Skeletal muscle tissue (tissue), 4 donors: ENCODE measurements around the gene FNBP1L. TPM values are rescaled to one million over a fixed set of nuclear protein-coding genes. Genes with fewer than 3 reads are reported as not detected.
"Not testable (repeated sequence)": the region's sequence is repeated elsewhere in the genome, so short reads cannot be mapped to it uniquely, and the experiment has no call there.

Experiments used
- H3K27ac ChIP-seq: one replicate; pipeline ENCODE4 v1.7.0; 2013; ENCODE audit warnings: mild to moderate bottlenecking, low read depth, low read length, inconsistent platforms
- H3K27me3 ChIP-seq, 3 donors: one replicate each; pipeline ENCODE4 v1.7.0; 2013; ENCODE audit warnings: low read length in 3 of 3; ENCODE audit not compliant: control insufficient read depth in 3 of 3, insufficient read depth in 3 of 3
- H3K36me3 ChIP-seq, 3 donors: one replicate each; pipeline ENCODE4 v1.7.0; 2013; ENCODE audit warnings: low read length in 3 of 3; ENCODE audit not compliant: control insufficient read depth in 3 of 3, insufficient read depth in 3 of 3
- H3K4me1 ChIP-seq, 3 donors: one replicate each; pipeline ENCODE4 v1.7.0; 2013; ENCODE audit warnings: low read length in 3 of 3, mild to moderate bottlenecking in 3 of 3; ENCODE audit not compliant: control insufficient read depth in 3 of 3, insufficient read depth in 3 of 3
- H3K4me3 ChIP-seq, 3 donors: one replicate each; pipeline ENCODE4 v1.7.0; 2013; ENCODE audit warnings: low read length in 3 of 3
- H3K9ac ChIP-seq, 3 donors: one replicate each; pipeline ENCODE4 v1.7.0; 2013; ENCODE audit warnings: low read length in 3 of 3, mild to moderate bottlenecking in 3 of 3, moderate library complexity in 2 of 3, low read depth in 1 of 3
- H3K9me3 ChIP-seq, 3 donors: one replicate each; pipeline ENCODE4 v1.7.0; 2013; ENCODE audit warnings: low read length in 3 of 3; ENCODE audit not compliant: control insufficient read depth in 3 of 3
- total RNA-seq: library from RNA; depleted of rRNA; stranded (reverse); fragments of >200 nt; gene quantifications from one replicate; pipeline ENCODE4 v1.2.3, GENCODE V29; 2014
- donor health status: Osteomylitis.

FNBP1L gene
- total RNA-seq, 1 donor from 2014 or later, result 25.1 TPM

DNA sequence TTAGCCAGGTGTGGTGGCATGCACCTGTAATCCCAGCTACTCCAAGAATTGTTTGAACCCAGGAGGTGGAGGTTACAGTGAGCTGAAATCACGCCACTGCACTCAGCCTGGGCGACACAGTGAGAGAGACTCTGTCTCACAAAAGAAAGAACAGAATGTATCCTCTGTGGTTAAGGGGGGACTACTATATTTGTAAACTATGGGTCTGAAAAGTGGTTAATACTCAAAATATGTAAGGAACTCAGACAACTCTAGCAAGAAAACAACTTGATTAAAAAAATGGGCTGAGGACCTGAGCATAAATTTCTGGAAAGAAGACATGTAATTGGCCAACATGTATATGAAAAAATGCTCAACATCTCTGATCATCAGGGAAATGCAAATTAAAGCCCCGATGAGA is 11.2 kb downstream of the FNBP1L start:
- Histone ChIP-seq H3K9ac (no peak overlapping the region), H3K27me3 (no peaks in the 10 kb centered on the region), H3K4me1 (no peaks in the 10 kb centered on the region), H3K4me3 (no peak overlapping the region), H3K36me3 (peaks cover 0 to 2% (median 0%) of the 10 kb centered on the region in 3 donors), H3K9me3 (no peaks in the 10 kb centered on the region), H3K27ac (no peak overlapping the region)

DNA sequence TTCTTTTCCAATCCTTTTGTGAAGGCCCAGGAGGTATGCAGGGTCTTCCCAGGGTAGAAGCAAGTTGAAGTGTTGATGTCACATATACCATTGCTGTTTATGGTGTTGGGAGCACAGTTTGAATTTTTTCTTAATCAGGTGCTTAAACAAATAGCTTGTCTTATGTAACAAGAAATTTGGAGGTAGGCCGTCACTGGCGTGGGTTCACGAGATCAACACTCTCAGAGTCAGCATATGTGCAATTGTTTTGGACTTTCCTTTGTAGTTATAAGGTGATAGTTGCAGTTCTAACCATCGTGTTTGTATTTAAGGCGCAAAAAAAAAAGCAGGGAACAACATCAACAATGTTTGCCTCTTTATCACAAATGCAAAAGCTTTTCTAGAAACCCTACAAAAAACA is 13.3 kb downstream of the FNBP1L start:
- Histone ChIP-seq H3K9me3 (no peaks in the 10 kb centered on the region), H3K27ac (no peak overlapping the region), H3K9ac (no peak overlapping the region), H3K4me1 (no peaks in the 10 kb centered on the region), H3K36me3 (peaks cover 0 to 2% (median 0%) of the 10 kb centered on the region in 3 donors), H3K4me3 (no peak overlapping the region), H3K27me3 (no peaks in the 10 kb centered on the region)

DNA sequence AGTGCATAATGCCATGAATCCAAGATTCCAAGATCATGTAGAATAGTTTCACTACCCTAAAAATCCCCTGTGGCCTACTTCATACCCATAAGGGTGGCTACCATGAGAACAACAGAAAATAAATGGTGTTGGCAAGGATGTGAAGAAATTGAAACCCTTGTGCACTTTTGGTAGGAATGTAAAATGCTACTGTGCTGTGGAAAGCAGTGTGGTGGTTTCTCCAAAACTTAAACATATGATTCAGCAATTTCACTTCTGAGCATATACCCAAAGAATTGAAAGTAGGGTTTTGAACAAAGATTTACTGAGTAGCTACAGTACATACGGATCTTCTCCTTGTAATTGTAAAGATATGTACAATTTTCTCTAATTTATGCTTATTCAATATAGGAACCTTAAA is 16.0 kb downstream of the FNBP1L start:
- Histone ChIP-seq H3K9me3 (no peaks in the 10 kb centered on the region), H3K27ac (no peak overlapping the region), H3K4me1 (no peaks in the 10 kb centered on the region), H3K9ac (no peak overlapping the region), H3K27me3 (no peaks in the 10 kb centered on the region), H3K4me3 (no peak overlapping the region), H3K36me3 (no peaks in the 10 kb centered on the region)

DNA sequence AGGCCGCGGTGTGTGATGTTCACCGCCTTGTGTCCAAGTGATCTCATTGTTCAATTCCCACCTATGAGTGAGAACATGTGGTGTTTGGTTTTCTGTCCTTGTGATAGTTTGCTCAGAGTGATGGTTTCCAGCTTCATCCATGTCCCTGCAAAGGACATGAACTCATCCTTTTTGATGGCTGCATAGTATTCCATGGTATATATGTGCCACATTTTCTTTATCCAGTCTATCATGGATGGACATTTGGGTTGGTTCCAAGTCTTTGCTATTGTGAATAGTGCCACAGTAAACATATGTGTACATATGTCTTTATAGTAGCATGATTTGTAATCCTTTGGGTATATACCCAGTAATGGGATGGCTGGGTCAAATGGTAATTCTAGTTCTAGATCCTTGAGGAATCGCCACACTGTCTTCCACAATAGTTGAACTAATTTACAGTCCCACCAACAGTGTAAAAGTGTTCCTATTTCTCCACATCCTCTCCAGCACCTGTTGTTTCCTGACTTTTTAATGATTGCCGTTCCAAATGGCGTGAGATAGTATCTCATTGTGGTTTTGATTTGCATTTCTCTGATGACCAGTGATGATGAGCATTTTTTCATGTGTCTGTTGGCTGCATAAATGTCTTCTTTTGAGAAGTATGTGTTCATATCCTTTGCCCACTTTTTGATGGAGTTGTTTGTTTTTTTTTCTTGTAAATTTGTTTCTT is 17.6 kb downstream of the FNBP1L start:
- H3K9ac ChIP-seq, H3K27ac ChIP-seq, H3K9me3 ChIP-seq, H3K27me3 ChIP-seq, H3K4me1 ChIP-seq, H3K4me3 ChIP-seq, H3K36me3 ChIP-seq: not testable (repeated sequence)

DNA sequence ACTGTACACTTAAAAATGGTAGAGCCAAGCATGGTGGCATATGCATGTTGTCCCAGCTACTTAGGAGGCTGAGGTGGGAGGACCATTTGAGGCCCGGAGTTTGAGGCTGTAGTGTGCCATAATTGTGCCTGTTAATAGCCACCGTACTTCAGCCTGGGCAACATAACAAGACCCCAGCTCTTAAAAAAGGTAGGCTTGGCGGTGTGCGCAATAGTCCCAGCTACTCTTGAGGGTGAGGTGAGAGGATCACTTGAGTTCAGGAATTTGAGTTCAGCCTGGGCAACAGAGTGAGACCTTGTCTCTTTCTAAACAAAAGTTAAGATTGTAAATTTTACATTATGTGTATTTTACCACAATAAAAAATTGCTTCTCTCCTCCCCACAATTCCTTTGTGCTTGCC is 19.7 kb downstream of the FNBP1L start:
- Histone ChIP-seq H3K4me1 (no peaks in the 10 kb centered on the region), H3K4me3 (no peak overlapping the region), H3K9ac (no peak overlapping the region), H3K27ac (no peak overlapping the region), H3K9me3 (no peaks in the 10 kb centered on the region), H3K36me3 (no peaks in the 10 kb centered on the region), H3K27me3 (no peaks in the 10 kb centered on the region)

DNA sequence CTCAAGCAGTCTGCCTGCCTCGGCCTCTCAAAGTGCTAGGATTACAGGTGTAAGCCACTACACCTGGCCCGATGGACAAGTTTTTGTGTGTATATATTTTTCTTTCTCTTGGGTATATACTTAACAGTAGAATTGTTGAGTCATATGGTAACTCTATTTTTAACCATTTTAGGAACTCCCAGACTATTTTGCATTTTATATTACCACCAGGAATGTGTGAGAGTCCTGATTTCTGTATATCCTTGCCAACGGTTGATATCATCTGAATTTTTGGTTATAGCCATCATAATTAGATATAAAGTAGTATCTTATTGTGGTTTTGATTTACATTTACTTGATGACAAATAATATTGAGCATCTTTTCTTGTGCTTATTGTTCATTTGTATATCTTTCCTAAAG is 20.7 kb downstream of the FNBP1L start:
- no peaks in the 10 kb centered on the region for H3K36me3 ChIP-seq
- no peaks in the 10 kb centered on the region for H3K4me1 ChIP-seq
- H3K27me3 ChIP-seq, result no peaks in the 10 kb centered on the region
- no peak overlapping the region for H3K9ac ChIP-seq
- no peaks in the 10 kb centered on the region for H3K9me3 ChIP-seq
- no peak overlapping the region for H3K4me3 ChIP-seq
- H3K27ac ChIP-seq, result no peak overlapping the region

DNA sequence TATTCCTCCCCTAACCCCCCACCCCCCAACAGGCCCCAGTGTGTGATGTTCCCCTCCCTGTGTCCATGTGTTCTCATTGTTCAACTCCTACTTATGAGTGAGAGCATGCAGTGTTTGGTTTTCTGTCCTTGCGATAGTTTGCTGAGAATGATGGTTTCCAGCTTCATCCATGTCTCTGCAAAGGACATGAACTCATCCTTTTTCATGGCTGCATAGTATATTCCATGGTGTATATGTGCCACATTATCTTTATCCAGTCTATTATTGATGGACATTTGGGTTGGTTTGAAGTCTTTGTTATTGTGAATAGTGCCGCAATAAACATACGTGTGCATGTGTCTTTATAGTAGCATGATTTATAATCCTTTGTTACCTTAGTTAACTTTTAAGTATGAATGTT is 21.3 kb downstream of the FNBP1L start:
- H3K27me3 ChIP-seq, H3K36me3 ChIP-seq, H3K9me3 ChIP-seq, H3K4me1 ChIP-seq, H3K4me3 ChIP-seq, H3K27ac ChIP-seq, H3K9ac ChIP-seq: not testable (repeated sequence)

DNA sequence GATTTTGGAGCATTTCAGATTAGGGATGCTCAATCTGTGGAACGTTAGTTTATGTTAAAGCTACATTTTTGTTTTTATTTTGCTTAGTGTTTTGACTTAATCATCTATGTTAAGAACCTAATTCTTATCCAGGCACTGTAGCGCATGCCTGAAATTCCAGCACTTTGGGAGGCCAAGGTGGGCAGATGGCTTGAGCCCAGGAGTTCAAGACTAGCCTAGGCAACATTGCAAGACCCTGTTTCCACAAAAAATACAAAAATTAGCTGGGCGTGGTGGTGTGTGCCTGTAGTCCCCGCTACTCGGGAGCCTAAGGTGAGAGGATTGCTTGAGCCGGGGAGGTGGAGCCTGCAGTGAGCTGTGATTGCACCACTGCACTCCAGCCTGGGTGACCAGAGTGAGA is 23.4 kb downstream of the FNBP1L start:
- H3K27ac ChIP-seq, result no peak overlapping the region

DNA sequence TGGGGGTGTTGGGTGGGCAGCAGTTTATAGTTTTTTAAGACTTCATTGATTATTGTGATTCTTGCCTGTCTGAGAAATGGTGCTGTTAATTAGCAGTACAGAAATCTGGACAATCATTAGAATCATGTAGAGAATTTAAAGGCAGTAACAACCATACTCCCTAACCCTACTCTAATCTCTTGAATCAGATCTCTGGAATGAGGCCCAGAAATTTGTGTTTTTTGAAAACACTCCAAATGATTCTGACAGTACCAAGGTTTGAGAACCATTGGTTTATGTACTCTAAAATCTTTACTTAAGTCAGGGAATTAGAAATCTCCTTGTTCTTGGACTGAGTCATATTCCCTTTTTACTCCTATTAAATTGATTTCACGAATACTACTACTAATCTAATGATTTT is 24.0 kb downstream of the FNBP1L start:
- no peaks in the 10 kb centered on the region for H3K27me3 ChIP-seq
- H3K4me1 ChIP-seq, result no peaks in the 10 kb centered on the region
- no peak overlapping the region for H3K4me3 ChIP-seq
- H3K27ac ChIP-seq, result no peak overlapping the region
- H3K9me3 ChIP-seq, result no peaks in the 10 kb centered on the region
- H3K9ac ChIP-seq, result no peak overlapping the region
- H3K36me3 ChIP-seq, result no peaks in the 10 kb centered on the region

More for the DNA sequence above, 23.4 kb downstream of the FNBP1L start:
- H3K4me3 ChIP-seq, result no peak overlapping the region
- H3K9ac ChIP-seq, result no peak overlapping the region
- H3K4me1 ChIP-seq, result no peaks in the 10 kb centered on the region
- H3K27me3 ChIP-seq, result no peaks in the 10 kb centered on the region
- H3K36me3 ChIP-seq, result no peaks in the 10 kb centered on the region
- no peaks in the 10 kb centered on the region for H3K9me3 ChIP-seq

DNA sequence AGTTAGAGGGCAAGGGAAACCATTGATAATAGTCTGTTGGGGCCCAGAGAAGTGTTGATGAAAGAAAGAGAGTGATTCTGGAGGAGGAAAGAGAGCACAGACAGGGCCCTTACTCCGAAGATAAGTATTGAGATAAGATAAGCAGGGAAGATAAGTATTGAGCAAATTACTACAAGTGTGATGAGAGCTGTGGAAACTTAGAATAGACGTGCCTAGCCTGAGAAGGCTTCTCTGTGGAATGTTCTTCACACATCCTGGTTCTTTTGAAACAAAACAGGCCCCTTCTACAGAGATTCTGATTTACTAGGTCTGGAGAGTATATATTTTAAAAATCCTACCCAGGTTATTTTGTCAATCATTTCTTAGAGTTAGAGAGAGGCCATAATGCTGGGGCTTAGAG is 26.4 kb downstream of the FNBP1L start:
- no peak overlapping the region for H3K4me3 ChIP-seq
- no peaks in the 10 kb centered on the region for H3K4me1 ChIP-seq
- no peaks in the 10 kb centered on the region for H3K36me3 ChIP-seq

More for the DNA sequence above, 26.4 kb downstream of the FNBP1L start:
- no peak overlapping the region for H3K27ac ChIP-seq
- H3K9me3 ChIP-seq, result peaks cover 0 to 6% (median 0%) of the 10 kb centered on the region in 3 donors
- no peaks in the 10 kb centered on the region for H3K27me3 ChIP-seq
- no peak overlapping the region for H3K9ac ChIP-seq
